Measurements from ENCODE around the gene ZNF274. TPM values are rescaled to one million over a fixed set of nuclear protein-coding genes. Genes with fewer than 3 reads are reported as not detected.

The ZNF274 gene
- total and polyA plus RNA-seq, 9 of the 15 experiments (the other 6 are each of a cell fraction or from before 2014, with no cell fraction given): 5.2 to 37.0 (median 28.1) TPM

DNA sequence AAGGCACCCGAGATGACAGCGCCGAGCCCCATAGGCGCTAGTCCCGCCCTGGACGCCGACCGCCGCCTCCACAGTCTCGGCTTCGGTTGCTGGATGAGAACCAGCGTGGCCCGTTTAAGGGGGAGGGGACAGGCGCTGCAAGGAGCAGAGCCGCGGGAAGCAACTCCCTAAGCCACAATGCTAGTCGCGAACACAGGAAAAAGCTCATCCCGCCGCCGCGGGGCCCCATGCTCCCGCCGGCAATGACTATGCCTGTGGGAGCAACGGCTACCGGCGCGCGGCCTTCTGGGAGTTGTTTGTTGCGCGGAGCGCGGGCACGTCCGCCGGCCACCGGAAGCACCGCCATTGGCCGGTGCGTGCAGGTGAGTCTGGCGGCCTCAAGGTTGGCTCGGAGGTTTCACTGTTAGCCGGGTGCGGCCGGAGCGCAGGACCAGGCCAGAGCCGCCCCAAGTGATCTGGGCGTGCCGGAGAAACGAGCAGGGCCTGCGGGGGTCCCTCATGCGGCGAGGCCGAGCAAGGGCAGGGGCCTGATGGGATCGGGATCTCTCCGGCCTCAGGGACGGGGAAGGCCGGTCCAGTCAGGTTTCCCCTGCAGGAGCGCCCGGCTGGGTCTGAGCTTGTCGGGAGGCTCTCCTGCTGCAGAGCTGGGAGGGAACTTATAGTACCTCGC is 45.9 kb downstream of the ZNF274 start, which contains the start of gene ZNF544 (continued):
- TF ChIP-seq, protein P1, sequence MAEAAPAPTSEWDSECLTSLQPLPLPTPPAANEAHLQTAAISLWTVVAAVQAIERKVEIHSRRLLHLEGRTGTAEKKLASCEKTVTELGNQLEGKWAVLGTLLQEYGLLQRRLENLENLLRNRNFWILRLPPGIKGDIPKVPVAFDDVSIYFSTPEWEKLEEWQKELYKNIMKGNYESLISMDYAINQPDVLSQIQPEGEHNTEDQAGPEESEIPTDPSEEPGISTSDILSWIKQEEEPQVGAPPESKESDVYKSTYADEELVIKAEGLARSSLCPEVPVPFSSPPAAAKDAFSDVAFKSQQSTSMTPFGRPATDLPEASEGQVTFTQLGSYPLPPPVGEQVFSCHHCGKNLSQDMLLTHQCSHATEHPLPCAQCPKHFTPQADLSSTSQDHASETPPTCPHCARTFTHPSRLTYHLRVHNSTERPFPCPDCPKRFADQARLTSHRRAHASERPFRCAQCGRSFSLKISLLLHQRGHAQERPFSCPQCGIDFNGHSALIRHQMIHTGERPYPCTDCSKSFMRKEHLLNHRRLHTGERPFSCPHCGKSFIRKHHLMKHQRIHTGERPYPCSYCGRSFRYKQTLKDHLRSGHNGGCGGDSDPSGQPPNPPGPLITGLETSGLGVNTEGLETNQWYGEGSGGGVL (CRISPR knock-in tag; IDR thresholded peaks at IDR 0.05): no peak
- TF ChIP-seq ZBTB8A (IDR thresholded peaks at IDR 0.05; ENCODE audit: partially characterized antibody): no peak
- TF ChIP-seq ZNF695 (CRISPR knock-in tag; IDR thresholded peaks at IDR 0.05): no peak
- no peak for TF ChIP-seq HDAC6 (IDR thresholded peaks at IDR 0.05; ENCODE audit: low read depth, low read length)
- no peak for TF ChIP-seq RBM25 (IDR thresholded peaks at IDR 0.05; ENCODE audit: low read depth, low read length, severe bottlenecking)
- 0 out of 2 replicates have a peak, but pooled peaks have one; percentile 31 for TF ChIP-seq ZNF589 (CRISPR knock-in tag; IDR thresholded peaks at IDR 0.05; ENCODE audit: low read depth)
- no peak for TF ChIP-seq HIVEP1 (CRISPR knock-in tag; IDR thresholded peaks at IDR 0.05)
- peak; percentile 65 for TF ChIP-seq CTBP1 (IDR thresholded peaks at IDR 0.05; ENCODE audit: borderline replicate concordance)
- no peak for TF ChIP-seq SAFB (IDR thresholded peaks at IDR 0.05; ENCODE audit: borderline replicate concordance, low read depth, low read length)
- TF ChIP-seq NCOA2 (IDR thresholded peaks at IDR 0.05; ENCODE audit: partially characterized antibody in 2 of 2): no peak
- no peak for TF ChIP-seq ZNF239 (CRISPR knock-in tag; IDR thresholded peaks at IDR 0.05)
- TF ChIP-seq NFYB (IDR thresholded peaks at IDR 0.05; ENCODE audit: extremely low read depth, insufficient read length): no peak
- TF ChIP-seq KLF16 (IDR thresholded peaks at IDR 0.05): no peak
- no peak for TF ChIP-seq HEY1 (CRISPR knock-in tag; IDR thresholded peaks at IDR 0.05; ENCODE audit: borderline replicate concordance)
- peak; percentile 80 for TF ChIP-seq TAF9B (IDR thresholded peaks at IDR 0.05; ENCODE audit: partially characterized antibody)
- TF ChIP-seq ZNF583 (CRISPR knock-in tag; IDR thresholded peaks at IDR 0.05): 0 out of 2 replicates have a peak, but pooled peaks have one; percentile 28
- TF ChIP-seq TOE1 (IDR thresholded peaks at IDR 0.05; ENCODE audit: borderline replicate concordance): peak; percentile 69; the same call in 1 of the 2 replicates
- no peak for TF ChIP-seq TOE1 (CRISPR knock-in tag; IDR thresholded peaks at IDR 0.05; ENCODE audit: borderline replicate concordance, low read depth)
- TF ChIP-seq HSF4 (CRISPR knock-in tag; IDR thresholded peaks at IDR 0.05; ENCODE audit: borderline replicate concordance): no peak
- no peak for TF ChIP-seq EHMT2 (IDR thresholded peaks at IDR 0.05)
- no peak for TF ChIP-seq BDP1 (IDR thresholded peaks at IDR 0.05; ENCODE audit: insufficient read depth, insufficient read length)
- TF ChIP-seq, protein P2, sequence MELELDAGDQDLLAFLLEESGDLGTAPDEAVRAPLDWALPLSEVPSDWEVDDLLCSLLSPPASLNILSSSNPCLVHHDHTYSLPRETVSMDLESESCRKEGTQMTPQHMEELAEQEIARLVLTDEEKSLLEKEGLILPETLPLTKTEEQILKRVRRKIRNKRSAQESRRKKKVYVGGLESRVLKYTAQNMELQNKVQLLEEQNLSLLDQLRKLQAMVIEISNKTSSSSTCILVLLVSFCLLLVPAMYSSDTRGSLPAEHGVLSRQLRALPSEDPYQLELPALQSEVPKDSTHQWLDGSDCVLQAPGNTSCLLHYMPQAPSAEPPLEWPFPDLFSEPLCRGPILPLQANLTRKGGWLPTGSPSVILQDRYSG (tag; conservative IDR thresholded peaks at IDR 0.05; ENCODE audit: low read depth): peak; percentile 49; the same call in 1 of the 2 replicates
- TF ChIP-seq RCOR1 (IDR thresholded peaks at IDR 0.05; ENCODE audit: borderline replicate concordance in 1 of 2, low read depth in 2 of 2, low read length in 2 of 2): no peak
- TF ChIP-seq ZNF57 (CRISPR knock-in tag; IDR thresholded peaks at IDR 0.05): no peak
- no peak for TF ChIP-seq ZNF384 (IDR thresholded peaks at IDR 0.05; ENCODE audit: low read depth, low read length)
- TF ChIP-seq POU5F1 (IDR thresholded peaks at IDR 0.05; ENCODE audit: borderline replicate concordance, low read depth, low read length, partially characterized antibody): no peak
- TF ChIP-seq NFRKB (IDR thresholded peaks at IDR 0.05; ENCODE audit: low read depth): peak; percentile 81; the same call in 1 of the 2 replicates
